ENCODE data around the gene ANO8. TPM values are rescaled to one million over a fixed set of nuclear protein-coding genes. Genes with fewer than 3 reads are reported as not detected.

Gene ANO8
- total RNA-seq, 4 donors from 2014 or later: 5.0 to 10.9 (median 5.9) TPM

DNA sequence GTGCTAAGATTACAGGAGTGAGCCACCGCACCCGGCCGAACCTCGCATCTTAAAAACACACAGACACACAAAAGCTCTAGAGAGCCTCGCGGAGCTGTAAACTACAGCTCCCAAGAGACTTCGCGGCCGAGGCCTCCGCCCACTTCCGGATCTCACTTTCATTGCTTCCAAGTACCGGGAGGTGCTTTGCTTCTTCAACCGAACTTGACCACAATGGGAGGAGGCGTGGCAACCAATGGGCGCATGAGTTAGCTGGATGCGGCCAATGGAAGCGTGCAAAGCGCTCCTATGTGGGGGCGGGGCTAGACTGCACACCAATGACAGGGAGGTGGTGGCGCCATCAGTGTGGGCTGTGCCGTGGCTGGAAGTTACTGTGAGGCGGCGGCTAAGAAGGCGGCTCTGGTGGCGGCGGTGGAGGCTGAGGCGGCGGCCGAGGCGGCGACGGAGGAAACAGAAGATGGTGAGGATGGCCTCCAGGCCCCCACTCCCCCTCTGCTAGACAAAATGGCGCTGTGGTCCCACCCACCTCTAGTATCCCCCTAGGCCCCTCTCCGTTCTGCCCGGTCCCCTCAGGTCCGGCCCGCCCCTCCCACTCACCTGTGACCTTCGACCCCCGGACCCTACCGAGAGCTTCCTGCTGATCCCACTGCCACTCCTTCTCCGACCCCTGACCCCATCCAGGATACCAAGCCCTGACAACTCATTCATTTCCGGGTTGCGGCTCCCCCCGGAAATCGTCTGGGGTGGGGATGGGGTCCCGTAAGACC is 25.3 kb downstream of the ANO8 start, which contains the start of gene DDA1:
TSS of gene DDA1 (plus strand) at position 366 of the 767 bp plus-strand sequence. CDS start at position 458, 92 bp downstream.
- Histone ChIP-seq H3K4me1 (peaks cover 38 to 40% of the 10 kb centered on the region in 2 donors), H3K9me3 (no peaks in the 10 kb centered on the region), H3K36me3 (peaks cover 4 to 7% of the 10 kb centered on the region in 2 donors), H3K27me3 (no peaks in the 10 kb centered on the region), H3K27ac (peak within 1 kb of the TSS in 2 of 3 donors; percentile 27 to 55), H3K4me3 (replicated peaks in 1 of 3) (peak within 1 kb of the TSS; percentile 77 to 81 (median 78))
- DNase-seq: peak; percentile 100
- intact Hi-C loops (cut with DNase I): no loop called here
- peak in 1 of 2 donors; percentile 57 for TF ChIP-seq POLR2A (IDR thresholded peaks at IDR 0.05)
- TF ChIP-seq, protein P1, sequence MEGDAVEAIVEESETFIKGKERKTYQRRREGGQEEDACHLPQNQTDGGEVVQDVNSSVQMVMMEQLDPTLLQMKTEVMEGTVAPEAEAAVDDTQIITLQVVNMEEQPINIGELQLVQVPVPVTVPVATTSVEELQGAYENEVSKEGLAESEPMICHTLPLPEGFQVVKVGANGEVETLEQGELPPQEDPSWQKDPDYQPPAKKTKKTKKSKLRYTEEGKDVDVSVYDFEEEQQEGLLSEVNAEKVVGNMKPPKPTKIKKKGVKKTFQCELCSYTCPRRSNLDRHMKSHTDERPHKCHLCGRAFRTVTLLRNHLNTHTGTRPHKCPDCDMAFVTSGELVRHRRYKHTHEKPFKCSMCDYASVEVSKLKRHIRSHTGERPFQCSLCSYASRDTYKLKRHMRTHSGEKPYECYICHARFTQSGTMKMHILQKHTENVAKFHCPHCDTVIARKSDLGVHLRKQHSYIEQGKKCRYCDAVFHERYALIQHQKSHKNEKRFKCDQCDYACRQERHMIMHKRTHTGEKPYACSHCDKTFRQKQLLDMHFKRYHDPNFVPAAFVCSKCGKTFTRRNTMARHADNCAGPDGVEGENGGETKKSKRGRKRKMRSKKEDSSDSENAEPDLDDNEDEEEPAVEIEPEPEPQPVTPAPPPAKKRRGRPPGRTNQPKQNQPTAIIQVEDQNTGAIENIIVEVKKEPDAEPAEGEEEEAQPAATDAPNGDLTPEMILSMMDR (IDR thresholded peaks at IDR 0.05): no peak
- 0 to 1% methylated on average over 34 to 36 of the region's 46 CpGs for WGBS, 2 donors

DNA sequence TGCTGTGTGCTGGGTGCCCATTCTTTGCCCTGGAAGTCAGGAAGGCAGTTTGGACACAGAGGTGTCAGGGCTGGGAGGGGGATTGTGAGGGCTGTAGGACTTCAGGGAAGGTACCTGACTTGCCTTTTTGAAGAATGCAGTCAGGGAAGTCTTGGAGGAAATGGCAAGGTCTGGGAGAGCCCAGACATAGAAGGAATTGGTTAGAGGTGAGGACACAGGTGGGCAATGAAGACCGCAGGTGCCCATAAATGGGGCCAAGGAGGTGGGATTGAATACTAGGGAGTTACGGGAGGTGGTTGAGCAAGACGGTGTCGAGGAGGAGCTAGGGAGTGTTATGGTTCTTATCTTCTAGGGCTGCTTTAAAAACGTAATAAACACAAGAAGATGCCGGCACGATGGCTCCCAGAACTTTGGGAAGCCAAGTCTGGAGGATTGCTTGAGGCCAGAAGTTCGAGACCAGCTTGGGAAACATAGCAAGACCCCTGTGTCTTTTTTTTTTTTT is 26.7 kb downstream of the ANO8 start:
- no peak for DNase-seq
- no peaks in the 10 kb centered on the region for H3K9me3 ChIP-seq
- TF ChIP-seq POLR2A (IDR thresholded peaks at IDR 0.05): no peak
- TF ChIP-seq, protein P1 (IDR thresholded peaks at IDR 0.05): no peak
- no peaks in the 10 kb centered on the region for H3K27me3 ChIP-seq
- intact Hi-C loops (cut with DNase I): no loop called here
- 84 to 87% methylated on average over 8 of the region's 8 CpGs for WGBS, 2 donors
- H3K27ac ChIP-seq: no peak overlapping the region
- no peak overlapping the region for H3K4me3 ChIP-seq (replicated peaks in 1 of 3)
- H3K36me3 ChIP-seq: no peaks in the 10 kb centered on the region
- peaks cover 48 to 51% of the 10 kb centered on the region in 2 donors for H3K4me1 ChIP-seq

DNA sequence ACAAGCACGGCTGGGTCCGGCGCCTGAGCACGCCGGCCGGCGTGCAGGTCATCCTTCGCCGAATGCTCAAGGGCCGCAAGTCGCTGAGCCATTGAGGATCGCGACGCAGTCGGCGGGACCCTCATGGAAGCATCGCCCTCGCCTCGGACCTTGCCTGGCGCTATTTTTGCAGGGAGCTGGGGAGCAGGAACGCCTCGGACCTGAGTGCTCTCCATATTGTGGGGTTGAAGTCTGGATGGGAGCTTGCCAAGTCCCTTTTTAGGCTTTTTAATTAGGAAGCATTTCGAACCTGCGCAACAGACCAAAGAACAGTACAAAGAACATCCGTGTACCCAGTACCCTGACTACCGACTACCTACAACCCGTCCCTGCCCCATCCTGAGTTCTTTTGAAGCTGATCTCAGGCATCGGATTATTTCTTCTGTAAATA is 28.4 kb downstream of the ANO8 start:
- Histone ChIP-seq H3K9me3 (no peaks in the 10 kb centered on the region), H3K27me3 (no peaks in the 10 kb centered on the region), H3K4me3 (replicated peaks in 1 of 3) (peak overlapping the region; percentile 37 to 57 (median 55)), H3K27ac (peak overlapping the region; percentile 90 to 91 (median 90)), H3K36me3 (no peaks in the 10 kb centered on the region), H3K4me1 (peaks cover 49 to 51% of the 10 kb centered on the region in 2 donors)
- peak in 1 of 2 donors; percentile 59 for DNase-seq
- TF ChIP-seq POLR2A (IDR thresholded peaks at IDR 0.05): no peak
- TF ChIP-seq, protein P1 (IDR thresholded peaks at IDR 0.05): no peak
- 10 to 31% methylated on average over 6 to 18 of the region's 28 CpGs for WGBS, 2 donors
- intact Hi-C loops (cut with DNase I): no loop called here

DNA sequence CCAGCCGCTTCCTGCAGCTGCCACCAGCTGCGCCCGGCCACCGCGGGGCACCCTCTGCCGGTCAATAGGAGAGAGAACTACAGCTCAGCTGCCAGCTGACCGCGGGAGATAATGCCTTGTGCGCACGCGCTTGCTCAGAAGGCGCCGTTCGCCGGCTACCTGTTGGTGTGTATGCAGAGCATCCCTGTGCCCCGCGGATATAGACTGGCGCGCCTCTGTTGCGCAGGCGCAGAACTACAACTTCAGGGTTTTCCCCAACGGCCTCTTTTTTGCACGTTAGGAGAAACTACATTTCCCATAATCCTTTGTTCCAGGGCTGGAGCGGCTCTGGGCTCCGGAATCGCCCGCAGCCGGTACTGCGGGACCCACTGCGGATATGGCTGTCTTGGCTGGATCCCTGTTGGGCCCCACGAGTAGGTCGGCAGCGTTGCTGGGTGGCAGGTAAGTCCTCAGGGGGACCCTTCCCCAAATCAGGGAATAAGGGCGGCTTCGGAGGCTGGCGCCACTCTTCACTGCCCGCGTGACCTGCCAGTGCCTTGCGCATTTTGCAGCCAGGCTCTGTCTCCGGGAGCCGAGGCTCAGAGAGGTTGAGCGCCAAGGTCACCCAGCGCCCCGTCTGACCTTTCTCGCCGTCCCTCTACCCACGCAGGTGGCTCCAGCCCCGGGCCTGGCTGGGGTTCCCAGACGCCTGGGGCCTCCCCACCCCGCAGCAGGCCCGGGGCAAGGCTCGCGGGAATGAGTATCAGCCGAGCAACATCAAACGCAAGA is 29.0 kb downstream of the ANO8 start, which contains the start of gene MRPL34:
TSS of gene MRPL34 (plus strand) at position 356 of the 768 bp plus-strand sequence. CDS start at position 377, 21 bp downstream.
- Histone ChIP-seq H3K36me3 (no peaks in the 10 kb centered on the region), H3K4me1 (peaks cover 44 to 46% of the 10 kb centered on the region in 2 donors), H3K4me3 (replicated peaks in 1 of 3) (peak within 1 kb of the TSS; percentile 37 to 57 (median 55)), H3K27ac (peak within 1 kb of the TSS; percentile 90 to 91 (median 90)), H3K27me3 (no peaks in the 10 kb centered on the region), H3K9me3 (no peaks in the 10 kb centered on the region)
- intact Hi-C loops (cut with DNase I): no loop called here
- 0 to 1% methylated on average over 17 to 21 of the region's 55 CpGs for WGBS, 2 donors
- peak; percentile 99 for DNase-seq
- TF ChIP-seq, protein P1 (IDR thresholded peaks at IDR 0.05): peak; percentile 21 to 96 (median 86)
- TF ChIP-seq POLR2A (IDR thresholded peaks at IDR 0.05): peak in 1 of 2 donors; percentile 86
